HEK293 (cell line): ENCODE results near the gene IDI2.

ENCODE experiments used
- TCF7L2 ChIP-seq: IDR thresholded peaks from 2 replicates; pipeline ENCODE4 v1.6.1; 2011; ENCODE audit warnings: low read depth, mild to moderate bottlenecking, inconsistent platforms, low read length, moderate library complexity, borderline replicate concordance
- ZNF423 ChIP-seq: fragments of 450-650 bp; formaldehyde crosslinking; IDR thresholded peaks from 2 replicates; pipeline ENCODE4 v1.5.1; 2016; ENCODE audit warnings: missing biosample characterization, missing genetic modification characterization
- TF ChIP-seq, protein P1 (sequence below): fragments of 450-650 bp; formaldehyde crosslinking; IDR thresholded peaks from 2 replicates; pipeline ENCODE4 v1.5.1; 2016; ENCODE audit warnings: missing biosample characterization, missing genetic modification characterization
- TF ChIP-seq, protein P2 (sequence below): fragments of 450-650 bp; IDR thresholded peaks from 2 replicates; pipeline ENCODE4 v1.5.1; 2018; ENCODE audit warnings: missing biosample characterization, missing genetic modification characterization

DNA sequence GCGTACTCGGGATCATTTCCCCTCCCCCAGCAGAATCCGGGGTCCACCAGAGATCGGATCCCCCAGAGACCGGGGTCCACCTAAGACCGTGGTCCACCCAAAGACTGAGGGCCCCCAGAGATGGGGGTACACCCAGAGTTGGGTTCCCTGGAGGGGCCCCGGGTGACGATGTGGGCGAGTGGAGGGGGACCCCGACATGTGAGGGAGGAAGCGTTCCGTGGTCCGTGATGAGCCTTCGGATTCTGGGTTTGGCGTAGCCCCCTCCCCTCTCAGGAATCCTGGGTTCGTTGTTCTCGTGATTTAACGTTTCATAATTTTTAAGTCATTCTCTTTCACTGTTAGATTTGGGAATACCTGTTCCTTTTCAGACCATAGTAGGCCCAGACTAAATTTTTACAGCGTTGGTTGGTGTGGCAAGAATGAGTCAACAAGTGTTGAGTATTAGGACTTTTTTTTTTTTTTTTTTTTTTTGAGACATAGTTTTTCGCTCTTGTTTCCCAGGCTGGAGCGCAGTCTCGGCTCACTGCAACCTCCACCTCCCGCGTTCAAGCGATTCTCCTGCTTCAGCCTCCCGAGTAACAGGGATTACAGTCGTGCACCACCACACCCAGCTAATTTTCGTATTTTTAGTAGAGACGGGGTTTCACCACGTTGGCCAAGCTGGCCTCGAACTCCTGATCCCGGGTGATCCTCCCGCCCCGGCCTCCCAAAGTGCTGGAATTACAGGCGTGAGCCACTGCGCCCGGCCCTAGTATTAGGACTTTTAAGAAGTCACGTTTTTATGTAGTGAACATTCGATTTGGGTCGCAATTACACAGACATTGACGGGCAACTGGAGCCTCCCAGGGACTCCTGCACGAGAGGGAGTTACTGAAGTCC is 36.8 kb downstream of the IDI2 start:
- no peak for TF ChIP-seq TCF7L2
- TF ChIP-seq, protein P1, sequence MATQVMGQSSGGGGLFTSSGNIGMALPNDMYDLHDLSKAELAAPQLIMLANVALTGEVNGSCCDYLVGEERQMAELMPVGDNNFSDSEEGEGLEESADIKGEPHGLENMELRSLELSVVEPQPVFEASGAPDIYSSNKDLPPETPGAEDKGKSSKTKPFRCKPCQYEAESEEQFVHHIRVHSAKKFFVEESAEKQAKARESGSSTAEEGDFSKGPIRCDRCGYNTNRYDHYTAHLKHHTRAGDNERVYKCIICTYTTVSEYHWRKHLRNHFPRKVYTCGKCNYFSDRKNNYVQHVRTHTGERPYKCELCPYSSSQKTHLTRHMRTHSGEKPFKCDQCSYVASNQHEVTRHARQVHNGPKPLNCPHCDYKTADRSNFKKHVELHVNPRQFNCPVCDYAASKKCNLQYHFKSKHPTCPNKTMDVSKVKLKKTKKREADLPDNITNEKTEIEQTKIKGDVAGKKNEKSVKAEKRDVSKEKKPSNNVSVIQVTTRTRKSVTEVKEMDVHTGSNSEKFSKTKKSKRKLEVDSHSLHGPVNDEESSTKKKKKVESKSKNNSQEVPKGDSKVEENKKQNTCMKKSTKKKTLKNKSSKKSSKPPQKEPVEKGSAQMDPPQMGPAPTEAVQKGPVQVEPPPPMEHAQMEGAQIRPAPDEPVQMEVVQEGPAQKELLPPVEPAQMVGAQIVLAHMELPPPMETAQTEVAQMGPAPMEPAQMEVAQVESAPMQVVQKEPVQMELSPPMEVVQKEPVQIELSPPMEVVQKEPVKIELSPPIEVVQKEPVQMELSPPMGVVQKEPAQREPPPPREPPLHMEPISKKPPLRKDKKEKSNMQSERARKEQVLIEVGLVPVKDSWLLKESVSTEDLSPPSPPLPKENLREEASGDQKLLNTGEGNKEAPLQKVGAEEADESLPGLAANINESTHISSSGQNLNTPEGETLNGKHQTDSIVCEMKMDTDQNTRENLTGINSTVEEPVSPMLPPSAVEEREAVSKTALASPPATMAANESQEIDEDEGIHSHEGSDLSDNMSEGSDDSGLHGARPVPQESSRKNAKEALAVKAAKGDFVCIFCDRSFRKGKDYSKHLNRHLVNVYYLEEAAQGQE (tag by site-specific recombination) = no peak
- no peak for TF ChIP-seq ZNF423 (tag by site-specific recombination)
- TF ChIP-seq, protein P2, sequence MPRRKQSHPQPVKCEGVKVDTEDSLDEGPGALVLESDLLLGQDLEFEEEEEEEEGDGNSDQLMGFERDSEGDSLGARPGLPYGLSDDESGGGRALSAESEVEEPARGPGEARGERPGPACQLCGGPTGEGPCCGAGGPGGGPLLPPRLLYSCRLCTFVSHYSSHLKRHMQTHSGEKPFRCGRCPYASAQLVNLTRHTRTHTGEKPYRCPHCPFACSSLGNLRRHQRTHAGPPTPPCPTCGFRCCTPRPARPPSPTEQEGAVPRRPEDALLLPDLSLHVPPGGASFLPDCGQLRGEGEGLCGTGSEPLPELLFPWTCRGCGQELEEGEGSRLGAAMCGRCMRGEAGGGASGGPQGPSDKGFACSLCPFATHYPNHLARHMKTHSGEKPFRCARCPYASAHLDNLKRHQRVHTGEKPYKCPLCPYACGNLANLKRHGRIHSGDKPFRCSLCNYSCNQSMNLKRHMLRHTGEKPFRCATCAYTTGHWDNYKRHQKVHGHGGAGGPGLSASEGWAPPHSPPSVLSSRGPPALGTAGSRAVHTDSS = no peak
